ENCODE results near the gene MAP1S. TPM values are rescaled to one million over a fixed set of nuclear protein-coding genes. Genes with fewer than 3 reads are reported as not detected.

MAP1S gene
- total RNA-seq, 5 donors from 2014 or later (not counting 1 experiment from before 2014, with no cell fraction given): 32.8 to 78.5 (median 66.0) TPM

DNA sequence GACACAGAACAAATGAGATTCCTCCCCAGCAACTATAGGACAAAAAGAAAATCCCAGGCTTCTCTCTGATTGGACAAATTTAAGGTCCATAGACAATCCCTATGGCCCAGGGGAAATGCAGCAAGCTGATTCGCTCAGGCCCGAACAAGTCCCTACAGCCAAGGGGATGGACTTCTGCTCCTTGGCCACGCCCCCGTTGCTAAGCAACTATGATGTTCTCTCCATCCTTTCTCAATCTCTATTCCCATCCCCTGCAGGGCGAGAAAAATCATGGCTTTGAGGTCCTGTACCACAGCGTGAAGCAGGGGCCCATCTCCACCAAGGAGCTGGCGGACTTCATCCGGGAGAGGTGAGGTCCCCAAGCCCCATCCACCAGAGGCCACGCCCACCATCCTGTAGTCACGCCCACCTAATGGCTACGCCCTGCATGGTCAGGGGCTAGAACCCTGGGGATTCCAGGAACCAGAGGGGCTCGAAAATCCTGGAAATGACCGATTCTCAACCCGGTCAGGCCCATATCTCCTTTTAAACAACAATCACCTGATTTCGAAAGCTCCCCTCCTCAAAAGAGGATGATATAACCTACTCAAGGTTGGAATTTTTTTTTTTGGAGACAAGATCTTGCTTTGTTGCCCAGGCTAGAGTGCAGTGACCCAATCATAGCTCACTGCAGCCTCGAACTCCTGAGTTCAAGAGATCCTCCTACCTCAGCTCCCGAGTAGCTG lies 43.4 kb downstream of the MAP1S start:
- Histone ChIP-seq H3K27me3 (replicated peaks in 1 of 2; ENCODE audit: control insufficient read depth in 2 of 2, extremely low read depth in 1 of 2, insufficient read depth in 2 of 2, low read length in 1 of 2) (no peaks in the 10 kb centered on the region), H3K36me3 (ENCODE audit: control insufficient read depth in 2 of 2, extremely low read depth in 1 of 2, insufficient read depth in 1 of 2, low read length in 1 of 2) (peaks cover 25 to 51% of the 10 kb centered on the region in 2 donors), H3K27ac (ENCODE audit: low read length) (no peak overlapping the region), H3K9me3 (no peaks in the 10 kb centered on the region), H3K4me1 (ENCODE audit: control insufficient read depth in 1 of 2, extremely low read depth in 1 of 2, insufficient read depth in 2 of 2, low read length in 2 of 2) (peaks cover 0 to 3% of the 10 kb centered on the region in 2 experiments), H3K4me3 (ENCODE audit: control insufficient read depth in 1 of 2, extremely low read depth in 1 of 2, low read length in 1 of 2) (no peak overlapping the region)
- no peaks in the 10 kb centered on the region for H3K27me3 Mint-ChIP-seq
- ATAC-seq (replicated peaks in 1 of 4) (no peak), DNase-seq (no peak)
- peaks cover 41% of the 10 kb centered on the region for H3K36me3 Mint-ChIP-seq
- H3K9me3 Mint-ChIP-seq: no peaks in the 10 kb centered on the region
- peaks cover 6 to 14% (median 10%) of the 10 kb centered on the region in 3 donors for H3K4me1 Mint-ChIP-seq
- 93% methylated on average over 13 of the region's 17 CpGs for WGBS (ENCODE audit: insufficient coverage)
- H3K4me3 Mint-ChIP-seq: no peak overlapping the region
- CTCF ChIA-PET: no interaction called here
- POLR2A ChIA-PET: no interaction called here
- H3K27ac Mint-ChIP-seq: no peak overlapping the region

DNA sequence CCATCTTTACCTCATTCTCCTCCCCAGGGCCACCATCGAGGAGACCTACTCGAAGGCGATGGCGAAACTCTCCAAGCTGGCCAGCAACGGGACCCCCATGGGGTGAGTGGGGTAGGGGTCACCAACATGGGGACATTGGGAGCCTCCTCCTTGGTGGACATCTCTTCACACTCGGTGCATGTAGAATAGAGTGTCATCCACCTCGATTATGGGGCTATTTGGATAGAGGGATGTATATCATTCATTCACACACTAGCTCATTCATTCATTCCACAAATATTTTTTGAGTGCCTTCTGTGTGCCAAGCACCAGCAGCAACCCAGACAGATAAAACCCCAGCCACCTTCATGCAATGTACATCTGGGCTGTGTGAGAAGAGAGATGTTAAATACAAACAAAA lies 45.1 kb downstream of the MAP1S start:
- no peak for DNase-seq
- Mint-ChIP-seq H3K27ac (peak overlapping the region in 1 of 2 donors; percentile 43), H3K27me3 (no peaks in the 10 kb centered on the region), H3K4me1 (peaks cover 0 to 9% (median 6%) of the 10 kb centered on the region in 3 donors), H3K36me3 (peaks cover 39% of the 10 kb centered on the region), H3K4me3 (no peak overlapping the region), H3K9me3 (no peaks in the 10 kb centered on the region)
- Histone ChIP-seq H3K27ac (ENCODE audit: low read length) (no peak overlapping the region), H3K36me3 (ENCODE audit: control insufficient read depth in 2 of 2, extremely low read depth in 1 of 2, insufficient read depth in 1 of 2, low read length in 1 of 2) (peaks cover 25 to 62% of the 10 kb centered on the region in 2 donors), H3K4me1 (ENCODE audit: control insufficient read depth in 1 of 2, extremely low read depth in 1 of 2, insufficient read depth in 2 of 2, low read length in 2 of 2) (peaks cover 0 to 3% of the 10 kb centered on the region in 2 experiments), H3K4me3 (ENCODE audit: control insufficient read depth in 1 of 2, extremely low read depth in 1 of 2, low read length in 1 of 2) (no peak overlapping the region), H3K27me3 (replicated peaks in 1 of 2; ENCODE audit: control insufficient read depth in 2 of 2, extremely low read depth in 1 of 2, insufficient read depth in 2 of 2, low read length in 1 of 2) (no peaks in the 10 kb centered on the region), H3K9me3 (no peaks in the 10 kb centered on the region)
- ChIA-PET POLR2A (no interaction called here), CTCF (no interaction called here)
- WGBS (ENCODE audit: insufficient coverage): no CpG with 5 or more reads among the region's 7 CpGs
- ATAC-seq (replicated peaks in 1 of 4): no peak

DNA sequence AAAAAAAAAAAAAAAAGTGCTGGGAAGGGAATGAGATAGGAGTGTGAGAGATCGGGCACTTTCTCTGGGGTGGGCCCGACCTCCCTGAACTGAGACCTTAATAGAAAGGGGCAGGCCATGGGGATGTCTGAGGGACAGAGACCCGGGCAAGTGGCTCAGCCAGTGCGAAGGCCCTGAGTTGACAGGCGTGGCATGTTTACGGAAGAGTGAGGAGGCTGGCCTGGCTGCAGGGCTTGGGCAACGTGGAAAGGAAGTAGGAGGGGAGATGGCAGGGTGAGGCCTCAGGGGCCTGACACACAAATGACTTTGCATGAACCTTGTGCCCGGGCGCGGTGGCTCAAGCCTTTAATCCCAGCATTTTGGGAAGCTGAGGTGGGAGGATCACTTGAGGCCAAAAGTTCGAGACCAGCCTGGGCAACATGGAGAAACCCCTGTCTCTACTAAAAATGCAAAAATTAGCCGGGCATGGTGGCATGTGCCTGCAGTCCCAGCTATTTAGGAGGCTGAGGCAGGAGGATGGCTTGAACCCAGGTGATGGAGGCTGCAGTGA lies 45.9 kb downstream of the MAP1S start:
- Histone ChIP-seq H3K4me3 (ENCODE audit: control insufficient read depth in 1 of 2, extremely low read depth in 1 of 2, low read length in 1 of 2) (no peak overlapping the region), H3K4me1 (ENCODE audit: control insufficient read depth in 1 of 2, extremely low read depth in 1 of 2, insufficient read depth in 2 of 2, low read length in 2 of 2) (peaks cover 0 to 3% of the 10 kb centered on the region in 2 experiments), H3K36me3 (ENCODE audit: control insufficient read depth in 2 of 2, extremely low read depth in 1 of 2, insufficient read depth in 1 of 2, low read length in 1 of 2) (peaks cover 31 to 69% of the 10 kb centered on the region in 2 donors), H3K27ac (ENCODE audit: low read length) (no peak overlapping the region), H3K27me3 (replicated peaks in 1 of 2; ENCODE audit: control insufficient read depth in 2 of 2, extremely low read depth in 1 of 2, insufficient read depth in 2 of 2, low read length in 1 of 2) (no peaks in the 10 kb centered on the region), H3K9me3 (no peaks in the 10 kb centered on the region)
- Mint-ChIP-seq H3K27ac (peak overlapping the region; percentile 43 to 64), H3K9me3 (no peaks in the 10 kb centered on the region), H3K4me3 (peak overlapping the region in 1 of 3 donors; percentile 35), H3K36me3 (peaks cover 46% of the 10 kb centered on the region), H3K27me3 (no peaks in the 10 kb centered on the region), H3K4me1 (peaks cover 0 to 6% (median 6%) of the 10 kb centered on the region in 3 donors)
- DNase-seq (peak in 2 of 35 experiments; percentile 17 to 46), ATAC-seq (replicated peaks in 1 of 4) (peak in 3 of 4 experiments; percentile 31 to 67 (median 48))
- POLR2A ChIA-PET: no interaction called here
- CTCF ChIA-PET: no interaction called here
- 80% methylated on average over 7 of the region's 12 CpGs for WGBS (ENCODE audit: insufficient coverage)

- Histone ChIP-seq H3K36me3 (ENCODE audit: control insufficient read depth in 2 of 2, extremely low read depth in 1 of 2, insufficient read depth in 1 of 2, low read length in 1 of 2) (peaks cover 32 to 72% of the 10 kb centered on the region in 2 donors), H3K27me3 (replicated peaks in 1 of 2; ENCODE audit: control insufficient read depth in 2 of 2, extremely low read depth in 1 of 2, insufficient read depth in 2 of 2, low read length in 1 of 2) (no peaks in the 10 kb centered on the region), H3K4me1 (ENCODE audit: control insufficient read depth in 1 of 2, extremely low read depth in 1 of 2, insufficient read depth in 2 of 2, low read length in 2 of 2) (peaks cover 0 to 3% of the 10 kb centered on the region in 2 experiments), H3K9me3 (no peaks in the 10 kb centered on the region), H3K4me3 (ENCODE audit: control insufficient read depth in 1 of 2, extremely low read depth in 1 of 2, low read length in 1 of 2) (no peak overlapping the region), H3K27ac (ENCODE audit: low read length) (no peak overlapping the region)
- WGBS (ENCODE audit: insufficient coverage): 86% methylated on average over 20 of the region's 29 CpGs
- H3K27me3 Mint-ChIP-seq: no peaks in the 10 kb centered on the region
- H3K4me1 Mint-ChIP-seq: peaks cover 0 to 6% (median 4%) of the 10 kb centered on the region in 3 donors
- ATAC-seq (replicated peaks in 1 of 4) (peak in 1 of 4 experiments; percentile 46), DNase-seq (peak in 19 of 35 experiments; percentile 16 to 60 (median 35))
- no peak overlapping the region for H3K27ac Mint-ChIP-seq
- H3K36me3 Mint-ChIP-seq: peaks cover 43% of the 10 kb centered on the region
- POLR2A ChIA-PET: no interaction called here
- no peak overlapping the region for H3K4me3 Mint-ChIP-seq
- CTCF ChIA-PET: interaction anchor here (0.6 to 0.7 kb wide), 2 partner anchors 172 to 372 kb away, joined by 3 read pairs; no protein-coding TSS in a partner anchor
- H3K9me3 Mint-ChIP-seq: no peaks in the 10 kb centered on the region
Observed at GRCh38 chr19:17766543-17767131, 47.4 kb downstream of the MAP1S start.

DNA sequence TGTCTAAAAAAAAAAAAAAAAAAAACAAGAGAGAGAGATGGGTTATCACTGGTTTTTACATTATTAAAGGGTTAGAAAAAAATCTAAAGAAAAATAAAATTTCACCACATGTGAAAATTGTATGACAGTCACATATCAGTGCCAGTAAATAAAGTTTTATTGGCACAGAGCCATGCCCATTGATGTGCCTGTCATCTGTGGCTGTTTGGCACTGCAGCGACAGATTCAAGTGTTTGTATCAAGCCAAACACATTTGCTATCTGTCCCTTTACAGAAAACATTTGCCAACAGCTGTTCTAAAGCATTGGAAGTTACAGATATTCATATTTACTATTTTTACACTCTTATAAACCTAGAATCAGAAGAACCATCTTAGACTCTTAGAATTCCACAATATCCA lies 48.3 kb downstream of the MAP1S start:
- ChIA-PET CTCF (no interaction called here), POLR2A (interaction anchor here in 1 of 2 donors (0.9 kb wide), 1 partner anchor 20 kb away, joined by 9 read pairs; no protein-coding TSS in a partner anchor)
- Histone ChIP-seq H3K36me3 (ENCODE audit: control insufficient read depth in 2 of 2, extremely low read depth in 1 of 2, insufficient read depth in 1 of 2, low read length in 1 of 2) (peaks cover 32 to 75% of the 10 kb centered on the region in 2 donors), H3K4me1 (ENCODE audit: control insufficient read depth in 1 of 2, extremely low read depth in 1 of 2, insufficient read depth in 2 of 2, low read length in 2 of 2) (peaks cover 0 to 3% of the 10 kb centered on the region in 2 experiments), H3K27ac (ENCODE audit: low read length) (no peak overlapping the region), H3K27me3 (replicated peaks in 1 of 2; ENCODE audit: control insufficient read depth in 2 of 2, extremely low read depth in 1 of 2, insufficient read depth in 2 of 2, low read length in 1 of 2) (no peaks in the 10 kb centered on the region), H3K4me3 (ENCODE audit: control insufficient read depth in 1 of 2, extremely low read depth in 1 of 2, low read length in 1 of 2) (no peak overlapping the region), H3K9me3 (no peaks in the 10 kb centered on the region)
- Mint-ChIP-seq H3K36me3 (peaks cover 46% of the 10 kb centered on the region), H3K4me1 (peaks cover 0 to 6% (median 4%) of the 10 kb centered on the region in 3 donors), H3K4me3 (no peak overlapping the region), H3K27ac (no peak overlapping the region), H3K27me3 (no peaks in the 10 kb centered on the region), H3K9me3 (no peaks in the 10 kb centered on the region)
- ATAC-seq (replicated peaks in 1 of 4) (no peak), DNase-seq (no peak)
- no CpG with 5 or more reads among the region's 1 CpG for WGBS (ENCODE audit: insufficient coverage)

GRCh38 chr19:17770613-17771012 lies 51.3 kb downstream of the MAP1S start:
- Mint-ChIP-seq H3K27ac (no peak overlapping the region), H3K4me3 (no peak overlapping the region), H3K9me3 (no peaks in the 10 kb centered on the region), H3K27me3 (no peaks in the 10 kb centered on the region), H3K4me1 (peaks cover 0 to 2% (median 2%) of the 10 kb centered on the region in 3 donors), H3K36me3 (peaks cover 45% of the 10 kb centered on the region)
- CTCF ChIA-PET: no interaction called here
- no peak overlapping the region for H3K4me3 ChIP-seq (ENCODE audit: control insufficient read depth in 1 of 2, extremely low read depth in 1 of 2, low read length in 1 of 2)
- no peaks in the 10 kb centered on the region for H3K4me1 ChIP-seq (ENCODE audit: control insufficient read depth in 1 of 2, extremely low read depth in 1 of 2, insufficient read depth in 2 of 2, low read length in 2 of 2)
- POLR2A ChIA-PET: no interaction called here
- 88% methylated on average over 9 of the region's 13 CpGs for WGBS (ENCODE audit: insufficient coverage)
- H3K9me3 ChIP-seq: no peaks in the 10 kb centered on the region
- H3K27me3 ChIP-seq (replicated peaks in 1 of 2; ENCODE audit: control insufficient read depth in 2 of 2, extremely low read depth in 1 of 2, insufficient read depth in 2 of 2, low read length in 1 of 2): no peaks in the 10 kb centered on the region
- H3K36me3 ChIP-seq (ENCODE audit: control insufficient read depth in 2 of 2, extremely low read depth in 1 of 2, insufficient read depth in 1 of 2, low read length in 1 of 2): peaks cover 28 to 74% of the 10 kb centered on the region in 2 donors
- DNase-seq (no peak), ATAC-seq (replicated peaks in 1 of 4) (no peak)
- H3K27ac ChIP-seq (ENCODE audit: low read length): no peak overlapping the region

Measured in T-cell (primary cell).